Pons (tissue), 1 donor: ENCODE data around the gene AADACL4.
"Not testable (repeated sequence)": the region's sequence is repeated elsewhere in the genome, so short reads cannot be mapped to it uniquely, and the experiment has no call there.

Experiments used
- DNase-seq: peaks from one replicate; pipeline ENCODE4 v3.0.0-alpha.2; 2016; ENCODE audit warnings: low spot score

Gene AADACL4

DNA sequence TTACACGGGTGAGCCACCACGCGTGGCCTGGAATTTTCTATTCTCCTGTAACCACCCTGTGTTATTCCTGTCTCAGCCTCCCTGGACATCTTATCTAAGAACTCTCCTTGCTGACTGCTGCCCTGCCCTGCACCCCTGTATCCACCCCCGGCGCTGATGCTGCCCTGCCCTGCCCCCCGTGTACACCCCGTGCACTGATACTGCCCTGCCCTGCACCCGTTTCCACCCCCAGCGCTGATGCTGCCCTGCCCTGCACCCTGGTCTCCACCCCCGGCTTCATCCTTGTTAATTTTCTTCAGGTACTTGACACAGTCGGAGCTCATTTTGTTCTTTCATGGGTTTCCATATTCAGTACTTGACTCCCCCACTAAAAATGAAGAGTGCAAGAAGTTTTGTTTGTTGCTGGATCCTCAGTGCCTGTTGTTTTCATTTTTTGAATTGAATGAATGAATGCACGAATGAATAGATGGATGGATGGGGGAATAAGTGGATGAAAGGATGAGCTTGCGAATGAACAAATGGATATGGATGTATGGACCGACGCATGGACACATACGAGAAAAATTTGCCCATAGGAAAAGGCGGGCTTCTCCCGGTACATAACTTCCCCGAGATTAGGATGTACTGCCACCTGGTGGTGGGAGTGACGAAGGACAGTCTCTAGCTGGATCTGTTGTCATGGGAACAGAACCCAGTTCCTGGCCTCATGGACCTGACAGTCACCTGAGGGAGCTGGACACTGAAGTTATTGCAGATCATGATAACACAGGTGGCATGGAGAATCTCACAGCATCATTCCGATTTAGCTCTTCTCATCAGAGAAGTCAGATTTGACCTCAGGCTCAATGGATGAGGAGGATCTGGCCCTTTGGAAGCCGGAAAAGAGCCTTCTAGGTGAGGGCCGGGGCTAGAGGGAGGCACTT, 14.9 kb downstream of the AADACL4 start:
- peak; percentile 83 for DNase-seq

- DNase-seq: no peak
Measured at GRCh38 chr1:12661606-12662219, 17.8 kb downstream of the AADACL4 start.

- no peak for DNase-seq
Measured at GRCh38 chr1:12662556-12662955, 18.7 kb downstream of the AADACL4 start.

GRCh38 chr1:12665511-12665910, 21.6 kb downstream of the AADACL4 start:
- DNase-seq: no peak

GRCh38 chr1:12666141-12666735, 22.4 kb downstream of the AADACL4 start:
- no peak for DNase-seq

DNA sequence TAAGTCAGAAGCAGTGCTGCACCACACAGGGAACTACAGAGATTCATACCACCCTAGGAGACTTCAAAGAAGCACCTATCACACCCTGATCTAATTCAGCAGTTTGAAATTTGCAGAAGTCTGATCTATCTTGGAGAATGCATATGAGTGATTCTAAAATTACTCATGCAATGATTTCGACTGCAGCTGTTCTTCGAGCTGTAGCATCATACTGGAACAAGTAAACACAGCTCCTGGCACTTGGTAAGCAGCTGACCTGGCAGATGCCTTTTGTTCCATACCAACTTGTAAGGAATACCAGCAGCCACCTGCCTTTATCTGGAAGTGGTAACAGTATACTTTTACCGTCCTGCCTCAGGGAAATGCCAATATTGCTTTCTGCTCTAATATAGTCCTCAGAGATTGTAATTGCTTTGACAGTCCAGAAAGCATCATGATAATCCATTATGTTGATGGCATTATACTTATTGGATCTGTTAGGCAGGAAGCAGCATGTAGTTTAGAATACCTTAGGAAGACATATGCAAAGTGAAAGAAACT, 25.7 kb downstream of the AADACL4 start:
- DNase-seq: no peak

GRCh38 chr1:12674358-12674757, 30.5 kb downstream of the AADACL4 start:
- DNase-seq: no peak

DNA sequence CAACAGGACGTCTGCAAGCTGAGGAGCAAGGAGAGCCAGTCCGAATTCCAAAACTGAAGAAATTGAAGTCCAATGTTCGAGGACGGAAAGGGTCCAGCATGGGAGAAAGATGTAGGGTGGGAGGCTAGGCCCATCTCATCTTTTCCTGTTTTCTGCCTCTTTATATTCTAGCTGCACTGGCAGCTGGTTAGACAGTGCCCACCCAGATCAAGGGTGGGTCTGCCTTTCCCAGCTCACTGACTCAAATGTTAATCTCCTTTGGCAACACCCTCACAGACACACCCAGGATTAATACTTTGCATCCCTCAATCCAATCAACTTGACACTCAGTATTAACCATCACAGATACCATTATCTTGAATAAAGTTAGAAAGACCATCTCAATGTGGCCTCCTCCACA, 32.2 kb downstream of the AADACL4 start:
- not testable (repeated sequence) for DNase-seq

GRCh38 chr1:12677565-12677964, 33.7 kb downstream of the AADACL4 start:
- DNase-seq: peak; percentile 20

DNA sequence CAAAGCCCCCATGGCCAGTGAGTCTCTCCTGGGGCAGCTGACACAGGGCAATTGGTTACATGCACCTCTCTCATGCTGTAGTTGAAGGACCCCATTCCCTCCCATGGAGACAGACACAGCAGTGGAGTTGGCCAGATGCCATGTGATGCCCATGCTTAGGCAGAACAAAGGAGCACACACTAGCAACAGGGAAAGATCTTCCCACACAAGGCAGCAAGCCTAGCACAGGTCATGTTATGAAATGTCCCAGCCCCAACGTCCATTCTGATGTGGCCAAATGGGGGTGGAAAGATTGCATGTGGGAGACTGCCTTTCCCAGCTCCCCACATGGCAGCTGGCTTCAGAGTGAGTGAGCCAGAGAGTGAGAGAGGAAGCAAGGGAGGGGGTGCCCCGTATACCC, 34.5 kb downstream of the AADACL4 start:
- DNase-seq: no peak

DNA sequence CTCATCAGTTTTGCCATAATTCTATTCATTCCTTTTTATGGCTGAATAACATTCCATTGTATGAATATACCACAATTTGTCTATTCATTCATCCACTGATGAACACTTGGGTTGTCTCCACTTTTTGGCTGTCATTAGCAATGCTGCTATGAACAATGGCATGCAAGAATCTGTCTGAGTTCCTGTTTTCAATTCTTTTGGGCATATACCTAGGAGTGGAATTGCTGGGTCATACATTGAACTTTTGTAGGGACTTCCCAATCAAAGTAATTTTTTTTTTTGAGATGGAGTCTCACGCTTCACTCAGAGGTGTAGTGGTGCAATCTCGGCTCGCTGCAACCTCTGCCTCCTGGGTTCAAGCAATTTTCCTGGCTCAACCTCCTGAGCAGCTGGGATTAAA, 34.9 kb downstream of the AADACL4 start:
- no peak for DNase-seq

DNA sequence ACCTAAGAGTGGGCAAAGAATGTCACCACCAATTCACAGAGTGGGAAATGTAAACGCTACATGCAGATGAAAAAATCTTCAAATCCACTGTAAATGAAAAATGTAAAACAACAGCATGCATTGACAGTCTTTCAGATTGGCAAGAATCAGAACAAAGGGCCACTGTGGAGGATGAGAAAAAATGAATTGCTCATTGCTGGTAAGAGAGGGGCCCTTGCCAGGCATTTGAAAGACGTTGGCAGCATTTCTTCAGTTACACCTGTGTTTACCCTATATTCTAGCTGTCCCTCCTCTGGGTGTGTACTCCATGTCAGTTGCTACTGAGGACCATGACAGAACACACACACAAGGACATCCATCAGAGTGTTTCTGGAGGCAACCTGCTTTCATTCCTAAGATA, 46.3 kb downstream of the AADACL4 start:
- peak; percentile 87 for DNase-seq

GRCh38 chr1:12692967-12693782, 49.3 kb downstream of the AADACL4 start:
- no peak for DNase-seq

- DNase-seq: no peak
Measured at GRCh38 chr1:12696658-12697057, 52.8 kb downstream of the AADACL4 start.

DNA sequence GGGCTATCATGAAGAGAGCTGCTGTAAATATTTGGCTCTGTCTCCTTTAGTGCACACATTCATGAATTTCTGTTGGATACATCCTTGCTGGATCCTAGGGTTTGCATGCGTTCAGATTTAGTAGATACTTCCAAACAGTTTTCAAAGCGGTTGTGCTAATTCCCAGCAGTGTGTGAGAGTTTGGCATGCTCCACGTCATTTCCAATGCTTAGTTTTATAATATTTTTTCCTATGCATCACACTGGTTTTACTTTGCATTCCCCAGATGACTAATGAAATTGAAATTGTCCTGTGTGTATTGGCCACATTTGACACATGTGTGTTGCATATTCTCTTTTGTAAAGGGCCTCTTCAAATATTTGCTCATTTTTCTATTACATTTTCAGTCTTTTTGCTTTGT, 53.5 kb downstream of the AADACL4 start:
- no peak for DNase-seq

GRCh38 chr1:12703821-12704451, 60.1 kb downstream of the AADACL4 start:
- no peak for DNase-seq

DNA sequence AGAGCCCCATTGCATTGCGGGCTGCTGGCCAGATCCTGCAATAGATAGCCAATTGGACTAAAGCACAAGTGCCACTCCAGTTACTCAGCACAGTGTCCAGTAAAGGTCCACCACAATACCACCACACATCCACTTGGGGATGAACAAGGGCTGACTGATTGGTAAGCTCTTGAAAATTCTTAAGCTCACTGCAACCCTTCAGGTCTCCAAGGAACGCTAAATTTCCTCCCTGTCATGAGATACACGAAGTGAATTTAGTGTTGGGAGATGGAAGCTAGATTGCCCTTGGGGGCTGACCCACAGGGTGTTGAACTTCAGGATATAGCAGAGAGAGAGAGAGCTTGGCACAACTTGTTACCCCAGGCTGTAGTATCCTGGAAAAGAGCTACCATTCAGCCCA, 62.2 kb downstream of the AADACL4 start:
- no peak for DNase-seq

DNA sequence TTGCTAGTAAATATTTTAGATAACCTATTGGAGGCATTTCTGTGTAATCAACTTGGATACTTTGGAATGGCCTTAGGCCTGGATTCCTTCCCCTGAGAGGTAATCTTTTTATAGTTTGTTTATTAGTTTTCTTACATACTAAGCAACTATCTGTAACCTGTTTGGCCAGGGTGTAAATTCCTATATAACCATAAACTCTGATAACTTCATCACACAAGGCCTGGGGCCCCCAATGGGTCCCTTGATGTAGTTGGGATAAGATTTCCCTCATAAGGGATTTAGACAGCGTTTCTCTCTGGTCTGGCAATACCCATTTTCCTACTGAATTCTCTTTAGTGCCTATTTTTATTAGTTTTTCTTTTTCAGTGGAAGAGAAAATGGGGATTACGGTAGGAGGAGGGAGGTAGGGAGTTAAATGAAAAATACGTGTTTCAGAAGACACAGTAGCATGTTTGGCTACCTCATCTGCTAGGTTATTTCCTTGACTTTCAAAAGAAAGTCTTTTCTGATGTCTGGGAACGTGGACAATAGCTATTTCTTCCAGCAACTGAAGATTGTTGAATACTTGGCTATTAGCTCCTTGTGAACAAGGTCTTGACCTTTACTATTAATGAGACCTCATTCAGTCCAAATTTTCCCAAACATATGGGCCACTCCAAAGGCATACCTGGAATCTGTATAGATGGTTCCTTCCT, 64.7 kb downstream of the AADACL4 start:
- no peak for DNase-seq

GRCh38 chr1:12709091-12709491, 65.2 kb downstream of the AADACL4 start:
- no peak for DNase-seq

GRCh38 chr1:12709696-12710095, 65.8 kb downstream of the AADACL4 start:
- no peak for DNase-seq

GRCh38 chr1:12711536-12711935, 67.7 kb downstream of the AADACL4 start:
- no peak for DNase-seq
